OCI-LY3 (cell line): ENCODE measurements around the gene ZBTB42.

Source experiments
- H2AFZ ChIP-seq: fragments of 200-600, 300-600 bp; shearing (Covaris generic); 2 replicates; pipeline ENCODE4 v1.6.0; 2014; ENCODE audit warnings: antibody characterized with exemption, low read depth, low read length
- H3K27ac ChIP-seq: fragments of 200-600, 300-600 bp; sonication (generic); 2 replicates; pipeline ENCODE4 v1.5.1; 2014; ENCODE audit warnings: mild to moderate bottlenecking, low read length, moderate library complexity, mixed read lengths
- H3K27me3 ChIP-seq: fragments of 200-600, 300-600 bp; sonication (generic); 2 replicates; pipeline ENCODE4 v1.6.1; 2014; ENCODE audit warnings: low read depth, low read length, mixed read lengths
- H3K36me3 ChIP-seq: fragments of 200-600, 300-600 bp; sonication (generic); replicated peaks from 2 replicates; pipeline ENCODE3; 2014; ENCODE audit warnings: low read depth, low read length, mixed read lengths
- H3K4me1 ChIP-seq: fragments of 300-600, 200-600 bp; sonication (generic); 2 replicates; pipeline ENCODE4 v1.6.1; 2014; ENCODE audit warnings: low read length, mixed read lengths
- H3K4me2 ChIP-seq: fragments of 200-600, 300-600 bp; sonication (generic); 2 replicates; pipeline ENCODE4 v1.6.1; 2014; ENCODE audit warnings: low read length, mixed read lengths
- H3K4me3 ChIP-seq: fragments of 300-600, 200-600 bp; sonication (generic); 2 replicates; pipeline ENCODE4 v1.5.1; 2014; ENCODE audit warnings: antibody characterized with exemption, mild to moderate bottlenecking, low read length, moderate library complexity
- H3K79me2 ChIP-seq: fragments of 300-600, 200-600 bp; shearing (Covaris generic); 2 replicates; pipeline ENCODE4 v1.6.1; 2014; ENCODE audit warnings: mild to moderate bottlenecking, low read length, mixed read lengths
- H3K9ac ChIP-seq: fragments of 300-600, 200-600 bp; shearing (Covaris generic); 2 replicates; pipeline ENCODE4 v1.6.0; 2014; ENCODE audit warnings: mild to moderate bottlenecking, low read length, moderate library complexity
- H3K9me3 ChIP-seq: fragments of 200-600, 300-600 bp; shearing (Covaris generic); 2 replicates; pipeline ENCODE4 v1.6.1; 2014; ENCODE audit warnings: low read length, mixed read lengths; ENCODE audit not compliant: insufficient read depth
- H4K20me1 ChIP-seq: fragments of 200-600, 300-600 bp; sonication (generic); 2 replicates; pipeline ENCODE4 v1.6.1; 2016; ENCODE audit warnings: low read length, mixed read lengths; ENCODE audit not compliant: insufficient read depth
- EZH2phosphoT487 ChIP-seq: fragments of 200-600 bp; shearing (Covaris generic); IDR thresholded peaks from 2 replicates; pipeline ENCODE4 v1.6.1; 2018; ENCODE audit warnings: antibody characterized with exemption, mixed run types, low read depth
- TF ChIP-seq, protein P1 (sequence below): fragments of 200-600, 300-600 bp; sonication (generic); IDR thresholded peaks from 2 replicates; pipeline ENCODE4 v1.5.1; 2014; ENCODE audit warnings: antibody characterized with exemption, low read length, low read depth

Gene ZBTB42

DNA sequence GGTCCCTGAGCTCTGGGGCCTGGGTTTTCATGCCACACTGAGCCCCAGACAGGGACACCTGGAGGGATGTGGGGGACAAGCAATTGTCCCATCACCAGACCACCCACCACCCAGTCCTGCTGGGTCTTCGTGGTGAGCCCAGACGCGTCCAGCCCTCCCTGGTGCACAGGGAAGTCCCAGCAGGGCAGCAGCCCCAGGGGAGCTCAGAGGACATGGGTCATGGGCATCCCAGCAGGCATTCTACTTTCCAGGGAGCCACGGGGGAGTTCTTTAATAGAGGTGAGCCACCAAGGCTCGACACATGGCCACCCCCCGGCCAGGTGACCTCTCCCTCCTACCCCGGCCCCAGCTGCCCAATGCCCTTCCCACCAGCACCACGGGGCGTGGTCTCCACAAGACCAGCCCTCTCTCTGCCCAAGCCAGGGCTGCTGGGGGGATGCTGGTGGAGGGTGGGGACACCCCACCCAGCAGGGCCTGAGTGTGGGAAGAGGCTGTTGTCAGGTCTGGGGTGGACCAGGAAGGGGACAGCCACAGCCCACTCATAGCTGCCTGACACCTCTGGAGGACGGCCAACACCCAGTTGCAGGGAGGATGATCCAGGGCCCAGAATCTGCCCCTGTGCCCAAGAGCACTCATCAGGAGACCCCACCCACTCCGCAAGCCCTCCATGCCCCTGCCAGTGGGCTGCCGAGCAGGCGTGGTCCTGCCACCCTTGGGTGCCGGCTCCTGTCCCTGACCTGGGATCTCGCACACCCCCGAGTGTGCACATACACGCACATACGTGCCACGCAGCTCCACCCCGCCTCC, 19.4 kb upstream of the ZBTB42 start:
- Histone ChIP-seq H3K79me2 (peaks cover 3% of the 10 kb centered on the region; the same call in 1 of the 2 replicates), H3K36me3 (peaks cover 10% of the 10 kb centered on the region), H3K9me3 (no peaks in the 10 kb centered on the region), H2AFZ (no peak overlapping the region), H3K27ac (no peak overlapping the region), H3K4me1 (no peaks in the 10 kb centered on the region), H3K4me2 (no peak overlapping the region), H4K20me1 (peaks cover 11% of the 10 kb centered on the region), H3K27me3 (no peaks in the 10 kb centered on the region), H3K4me3 (no peak overlapping the region), H3K9ac (no peak overlapping the region)
- TF ChIP-seq, protein P1, sequence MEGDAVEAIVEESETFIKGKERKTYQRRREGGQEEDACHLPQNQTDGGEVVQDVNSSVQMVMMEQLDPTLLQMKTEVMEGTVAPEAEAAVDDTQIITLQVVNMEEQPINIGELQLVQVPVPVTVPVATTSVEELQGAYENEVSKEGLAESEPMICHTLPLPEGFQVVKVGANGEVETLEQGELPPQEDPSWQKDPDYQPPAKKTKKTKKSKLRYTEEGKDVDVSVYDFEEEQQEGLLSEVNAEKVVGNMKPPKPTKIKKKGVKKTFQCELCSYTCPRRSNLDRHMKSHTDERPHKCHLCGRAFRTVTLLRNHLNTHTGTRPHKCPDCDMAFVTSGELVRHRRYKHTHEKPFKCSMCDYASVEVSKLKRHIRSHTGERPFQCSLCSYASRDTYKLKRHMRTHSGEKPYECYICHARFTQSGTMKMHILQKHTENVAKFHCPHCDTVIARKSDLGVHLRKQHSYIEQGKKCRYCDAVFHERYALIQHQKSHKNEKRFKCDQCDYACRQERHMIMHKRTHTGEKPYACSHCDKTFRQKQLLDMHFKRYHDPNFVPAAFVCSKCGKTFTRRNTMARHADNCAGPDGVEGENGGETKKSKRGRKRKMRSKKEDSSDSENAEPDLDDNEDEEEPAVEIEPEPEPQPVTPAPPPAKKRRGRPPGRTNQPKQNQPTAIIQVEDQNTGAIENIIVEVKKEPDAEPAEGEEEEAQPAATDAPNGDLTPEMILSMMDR, result no peak
- no peak for TF ChIP-seq EZH2phosphoT487

DNA sequence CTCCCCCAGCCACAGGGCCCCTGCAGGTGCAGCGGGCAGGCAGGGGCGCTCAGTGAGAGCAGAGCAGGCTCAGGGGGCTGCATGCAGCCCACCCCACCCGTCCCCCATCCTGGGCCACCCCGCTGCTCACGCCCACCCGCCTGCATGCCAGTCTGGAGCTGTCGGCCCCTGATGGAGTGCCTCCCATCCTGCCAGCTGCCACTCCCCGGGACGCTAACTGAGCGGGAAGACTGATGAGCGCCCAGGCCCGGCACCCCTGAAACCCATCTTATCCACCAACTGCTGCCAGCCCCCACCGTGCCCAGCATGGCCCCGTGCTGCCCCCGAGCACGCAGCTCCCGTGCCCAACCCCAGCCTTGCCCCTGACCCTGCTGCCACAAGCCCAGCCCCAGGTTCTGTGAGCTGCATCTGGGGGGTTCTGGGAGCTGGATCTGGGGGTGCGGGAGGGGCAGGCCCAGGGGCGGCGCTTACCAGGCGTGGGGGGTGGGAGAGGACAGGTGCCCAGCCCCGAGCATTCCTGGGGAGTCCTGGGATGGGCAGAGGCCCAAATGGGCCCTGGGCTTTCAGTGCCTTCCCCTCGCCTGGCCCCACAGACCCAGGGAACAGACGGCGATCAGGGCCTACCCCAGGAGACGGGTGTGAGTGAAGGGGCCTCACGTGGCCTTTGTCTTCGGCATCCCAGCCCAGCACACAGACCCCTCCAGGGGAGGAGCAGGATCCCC, 18.7 kb upstream of the ZBTB42 start:
- no peak overlapping the region for H3K9ac ChIP-seq
- H4K20me1 ChIP-seq, result peaks cover 18% of the 10 kb centered on the region
- H3K4me1 ChIP-seq, result no peaks in the 10 kb centered on the region
- H3K27me3 ChIP-seq, result no peaks in the 10 kb centered on the region
- H3K4me3 ChIP-seq, result no peak overlapping the region
- no peak overlapping the region for H3K27ac ChIP-seq
- no peak overlapping the region for H3K4me2 ChIP-seq
- peaks cover 6% of the 10 kb centered on the region; the same call in 1 of the 2 replicates for H3K79me2 ChIP-seq
- H3K36me3 ChIP-seq, result peaks cover 3% of the 10 kb centered on the region
- no peaks in the 10 kb centered on the region for H3K9me3 ChIP-seq
- TF ChIP-seq, protein P1, result no peak
- no peak for TF ChIP-seq EZH2phosphoT487
- no peak overlapping the region for H2AFZ ChIP-seq

DNA sequence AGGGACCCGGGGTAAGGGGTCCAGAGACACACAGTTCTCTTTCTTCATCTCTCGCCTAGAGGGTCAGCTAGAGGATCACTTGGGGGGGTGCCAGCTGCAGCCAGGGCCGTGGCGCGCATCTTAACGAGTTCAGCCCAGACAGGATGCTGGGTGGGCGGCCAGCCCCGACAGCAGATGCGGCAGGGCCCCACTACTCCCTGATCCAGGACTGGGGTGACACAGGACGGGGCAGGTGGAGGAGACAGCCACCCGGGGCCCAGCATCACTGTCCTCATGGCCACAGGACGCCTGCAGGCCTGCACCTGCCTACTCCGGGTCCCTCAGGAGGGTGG, 18.1 kb upstream of the ZBTB42 start:
- H3K79me2 ChIP-seq, result peaks cover 11% of the 10 kb centered on the region; the same call in 1 of the 2 replicates
- TF ChIP-seq, protein P1, result no peak
- no peak for TF ChIP-seq EZH2phosphoT487
- H3K4me1 ChIP-seq, result no peaks in the 10 kb centered on the region
- peaks cover 19% of the 10 kb centered on the region; the same call in 1 of the 2 replicates for H4K20me1 ChIP-seq
- no peak overlapping the region for H3K27ac ChIP-seq
- H3K9me3 ChIP-seq, result no peaks in the 10 kb centered on the region
- no peak overlapping the region for H3K9ac ChIP-seq
- no peak overlapping the region for H3K4me2 ChIP-seq
- no peak overlapping the region for H3K4me3 ChIP-seq
- no peak overlapping the region for H2AFZ ChIP-seq
- no peaks in the 10 kb centered on the region for H3K36me3 ChIP-seq
- H3K27me3 ChIP-seq, result no peaks in the 10 kb centered on the region

DNA sequence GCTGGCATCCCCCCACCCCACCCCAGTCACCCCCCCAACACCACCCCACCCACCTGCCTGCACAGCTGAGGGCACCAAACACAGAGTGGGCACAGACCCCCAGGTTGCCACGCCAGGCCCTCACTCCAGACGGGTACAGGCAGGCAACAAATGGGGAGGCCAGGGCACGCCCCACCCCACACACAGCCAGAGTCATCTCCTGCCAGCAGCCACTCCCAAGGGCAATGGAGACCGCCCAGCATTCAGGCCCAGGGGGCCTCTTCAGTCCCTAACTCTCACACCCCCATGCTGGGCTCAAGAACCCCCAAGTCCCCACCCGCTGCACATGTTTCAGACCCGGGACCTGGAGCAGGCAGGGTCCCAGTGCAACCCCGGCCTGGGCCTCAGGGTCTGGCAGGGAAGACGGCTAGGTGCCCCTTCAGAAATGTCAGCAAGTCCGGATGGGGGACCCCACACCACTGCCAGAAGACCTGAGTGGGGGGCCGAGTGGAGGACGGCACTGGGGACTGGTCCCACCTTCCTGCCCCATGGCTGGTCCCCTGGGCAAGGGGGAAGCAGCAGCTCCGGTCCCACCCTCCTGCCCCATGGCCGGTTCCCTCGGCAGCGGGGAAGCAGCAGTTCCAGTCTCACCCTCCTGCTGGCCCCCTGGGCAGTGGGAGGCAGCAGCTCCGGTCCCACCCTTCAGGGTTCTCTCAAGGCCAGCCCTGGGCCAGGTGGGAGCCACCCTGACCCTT, 17.2 kb upstream of the ZBTB42 start:
- peaks cover 19% of the 10 kb centered on the region; the same call in 1 of the 2 replicates for H3K79me2 ChIP-seq
- H2AFZ ChIP-seq, result no peak overlapping the region
- no peak overlapping the region for H3K4me2 ChIP-seq
- peaks cover 4% of the 10 kb centered on the region for H3K36me3 ChIP-seq
- H3K9ac ChIP-seq, result no peak overlapping the region
- H3K4me1 ChIP-seq, result no peaks in the 10 kb centered on the region
- no peak for TF ChIP-seq EZH2phosphoT487
- TF ChIP-seq, protein P1, result no peak
- peaks cover 26% of the 10 kb centered on the region; the same call in 1 of the 2 replicates for H4K20me1 ChIP-seq
- no peaks in the 10 kb centered on the region for H3K9me3 ChIP-seq
- no peaks in the 10 kb centered on the region for H3K27me3 ChIP-seq
- H3K4me3 ChIP-seq, result no peak overlapping the region
- H3K27ac ChIP-seq, result no peak overlapping the region
